Osteocyte (in vitro differentiated cells): ENCODE data around the gene NAALADL2. TPM values are rescaled to one million over a fixed set of nuclear protein-coding genes. Genes with fewer than 3 reads are reported as not detected.
"Not testable (repeated sequence)": the region's sequence is repeated elsewhere in the genome, so short reads cannot be mapped to it uniquely, and the experiment has no call there.

Experiments
- DNase-seq: peaks from one replicate; pipeline ENCODE4 v3.0.0; 2021; ENCODE audit warnings: mixed read lengths; ENCODE audit not compliant: unreplicated experiment; ENCODE audit errors: extremely low spot score
- H3K27ac Mint-ChIP-seq: one replicate; pipeline ENCODE4 v1.8.0; 2021; ENCODE audit warnings: mild to moderate bottlenecking, mixed read lengths; ENCODE audit not compliant: unreplicated experiment
- H3K27me3 Mint-ChIP-seq: one replicate; pipeline ENCODE4 v1.8.0; 2021; ENCODE audit warnings: mixed read lengths; ENCODE audit not compliant: unreplicated experiment
- H3K36me3 Mint-ChIP-seq: one replicate; pipeline ENCODE4 v1.8.0; 2021; ENCODE audit warnings: mixed read lengths; ENCODE audit not compliant: unreplicated experiment
- H3K4me1 Mint-ChIP-seq: one replicate; pipeline ENCODE4 v1.8.0; 2021; ENCODE audit warnings: mixed read lengths; ENCODE audit not compliant: unreplicated experiment
- H3K4me3 Mint-ChIP-seq: one replicate; pipeline ENCODE4 v1.8.0; 2021; ENCODE audit warnings: mild to moderate bottlenecking, moderate library complexity, mixed read lengths; ENCODE audit not compliant: unreplicated experiment
- H3K9me3 Mint-ChIP-seq: one replicate; pipeline ENCODE4 v1.8.0; 2021; ENCODE audit warnings: mixed read lengths; ENCODE audit not compliant: unreplicated experiment
- CTCF ChIP-seq: fragments of 200-600 bp; sonication (generic); IDR thresholded peaks from 2 replicates; pipeline ENCODE4 v1.5.0; 2021; ENCODE audit warnings: antibody characterized with exemption, mild to moderate bottlenecking, moderate library complexity
- total RNA-seq: library from RNA; stranded (reverse); gene quantifications from 2 replicates; pipeline ENCODE4 v1.2.1, GENCODE V29; 2021

The NAALADL2 gene
- total RNA-seq, 1 donor from 2014 or later: 16.1 TPM

DNA sequence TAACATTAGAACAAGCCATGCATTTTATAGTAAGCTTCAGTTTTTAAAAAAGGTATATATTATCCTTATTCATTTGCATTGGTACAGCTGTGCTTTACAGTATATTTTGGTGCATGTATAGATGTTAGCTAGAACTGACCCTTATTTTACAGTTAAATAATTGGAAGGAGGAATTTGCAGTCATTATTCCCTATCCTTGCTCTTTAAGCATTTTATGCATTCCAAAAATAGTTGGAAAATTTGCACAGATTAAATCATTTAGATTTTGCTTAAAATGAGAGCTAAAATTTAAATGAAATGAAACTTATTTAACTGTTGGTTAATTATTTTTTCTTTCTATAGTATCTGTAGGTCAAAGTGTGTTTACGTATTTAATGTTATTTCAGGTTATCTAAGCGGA is 667.1 kb downstream of the NAALADL2 start:
- peak overlapping the region; percentile 95 for H3K27ac Mint-ChIP-seq
- DNase-seq: no peak
- peak overlapping the region; percentile 81 for H3K4me3 Mint-ChIP-seq
- TF ChIP-seq CTCF: no peak
- peaks cover 14% of the 10 kb centered on the region for H3K4me1 Mint-ChIP-seq
- peaks cover 15% of the 10 kb centered on the region for H3K9me3 Mint-ChIP-seq
- H3K36me3 Mint-ChIP-seq: peaks cover 5% of the 10 kb centered on the region
- no peaks in the 10 kb centered on the region for H3K27me3 Mint-ChIP-seq

DNA sequence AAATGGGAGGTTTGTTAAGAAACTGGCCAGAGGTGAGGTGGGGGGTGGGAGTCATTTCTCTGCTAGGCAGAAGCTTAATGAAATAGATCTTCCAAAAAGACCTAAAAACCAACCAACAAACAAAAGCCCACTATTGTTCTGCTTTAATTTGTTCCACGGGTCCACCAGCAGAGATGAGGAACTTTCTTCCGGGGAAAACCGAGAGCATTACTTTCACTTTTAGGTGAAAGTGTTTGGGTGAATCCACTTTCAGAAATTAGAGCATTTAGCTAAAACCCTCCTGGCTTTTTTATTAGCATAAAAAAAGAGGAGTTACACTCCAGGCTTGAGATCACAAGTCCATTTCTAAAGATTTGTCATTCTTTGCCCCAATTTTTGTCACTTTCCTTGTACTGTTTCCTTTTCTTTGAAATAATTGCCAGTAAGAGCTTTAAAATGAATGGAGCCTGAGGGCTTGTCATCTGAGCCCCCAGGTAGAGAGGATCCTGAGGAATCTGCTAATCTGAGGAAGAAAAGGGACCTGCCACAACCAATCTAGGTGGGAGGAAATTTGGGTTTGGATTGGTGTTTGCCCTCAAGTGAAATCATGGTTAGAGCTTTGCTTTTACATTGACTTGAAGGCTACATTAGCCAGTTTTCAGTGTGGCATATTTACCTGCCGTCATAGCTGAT is 667.6 kb downstream of the NAALADL2 start:
- DNase-seq: no peak
- no peak for TF ChIP-seq CTCF
- H3K4me1 Mint-ChIP-seq: peaks cover 14% of the 10 kb centered on the region
- H3K4me3 Mint-ChIP-seq: peak overlapping the region; percentile 81
- peaks cover 5% of the 10 kb centered on the region for H3K36me3 Mint-ChIP-seq
- H3K27me3 Mint-ChIP-seq: no peaks in the 10 kb centered on the region
- peak overlapping the region; percentile 95 for H3K27ac Mint-ChIP-seq
- peaks cover 10% of the 10 kb centered on the region for H3K9me3 Mint-ChIP-seq

GRCh38 chr3:175528693-175529092 is 669.6 kb downstream of the NAALADL2 start:
- not testable (repeated sequence) for H3K27me3 Mint-ChIP-seq, H3K4me3 Mint-ChIP-seq, H3K9me3 Mint-ChIP-seq, H3K27ac Mint-ChIP-seq, H3K36me3 Mint-ChIP-seq, DNase-seq
- H3K4me1 Mint-ChIP-seq: peaks cover 14% of the 10 kb centered on the region

DNA sequence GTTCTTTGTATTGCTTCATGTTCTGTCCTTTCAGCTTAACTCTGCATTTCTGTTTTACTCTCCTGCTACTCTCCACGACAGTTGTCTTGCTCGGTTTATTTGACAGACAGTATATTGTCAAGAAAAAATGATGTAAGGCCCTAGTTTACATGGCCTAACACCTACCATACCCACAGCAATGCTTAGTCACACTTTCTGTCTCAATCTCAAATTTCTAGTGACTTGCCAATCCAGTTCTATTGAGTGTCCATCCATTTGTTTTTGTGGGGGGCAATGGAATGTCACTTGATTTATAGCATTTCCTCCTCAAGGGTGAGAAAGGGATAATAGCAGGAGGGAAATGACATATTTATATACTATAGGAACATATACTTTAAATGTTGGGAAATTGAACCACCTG is 676.2 kb downstream of the NAALADL2 start:
- Mint-ChIP-seq H3K9me3 (peaks cover 9% of the 10 kb centered on the region), H3K36me3 (peaks cover 2% of the 10 kb centered on the region), H3K27ac (no peak overlapping the region), H3K4me1 (no peaks in the 10 kb centered on the region), H3K4me3 (no peak overlapping the region), H3K27me3 (no peaks in the 10 kb centered on the region)
- TF ChIP-seq CTCF: no peak
- DNase-seq: no peak

- Mint-ChIP-seq H3K9me3 (peaks cover 40% of the 10 kb centered on the region), H3K27me3 (no peaks in the 10 kb centered on the region), H3K4me1 (no peaks in the 10 kb centered on the region), H3K36me3 (no peaks in the 10 kb centered on the region), H3K27ac (no peak overlapping the region), H3K4me3 (no peak overlapping the region)
- no peak for TF ChIP-seq CTCF
- no peak for DNase-seq
Measured at GRCh38 chr3:175546115-175546514, 687.0 kb downstream of the NAALADL2 start.
